ENCODE measurements around the gene TMEM164.

DNA sequence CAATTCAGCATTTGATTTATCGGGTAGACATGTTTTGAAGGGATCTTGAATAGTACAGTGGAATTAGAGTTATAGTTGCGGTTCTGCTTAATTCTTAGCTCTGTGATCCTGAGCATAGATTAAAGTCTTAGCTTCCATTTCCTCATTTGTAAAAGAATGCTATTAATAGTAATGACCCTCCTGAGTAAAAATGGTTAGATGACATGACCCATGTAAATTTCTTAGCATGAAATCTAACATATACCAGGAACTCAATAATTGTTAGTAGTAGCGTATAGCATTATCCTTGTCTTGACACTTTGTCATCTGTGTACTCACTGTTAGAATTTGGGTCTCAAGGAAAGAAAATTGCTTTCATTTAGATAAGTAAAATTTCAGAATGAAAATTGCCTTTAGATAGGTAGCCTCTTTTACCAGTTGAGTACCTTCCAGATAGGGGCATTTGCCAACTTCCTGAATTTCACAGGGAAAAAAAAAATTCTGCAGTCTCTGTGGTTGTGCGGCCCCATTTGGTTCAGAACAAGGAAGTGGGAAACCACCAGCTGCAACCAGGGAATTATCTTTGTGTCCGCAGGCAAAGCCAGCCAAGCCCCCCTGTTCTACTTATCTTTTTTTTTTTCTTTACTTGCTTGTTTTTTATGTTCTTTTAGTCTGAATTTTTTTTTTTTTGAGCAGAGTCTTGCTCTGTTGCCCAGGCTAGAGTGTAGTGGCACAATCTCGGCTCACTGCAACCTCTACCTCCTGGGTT, 86.9 kb downstream of the TMEM164 start:
- TF ChIP-seq, protein P1, sequence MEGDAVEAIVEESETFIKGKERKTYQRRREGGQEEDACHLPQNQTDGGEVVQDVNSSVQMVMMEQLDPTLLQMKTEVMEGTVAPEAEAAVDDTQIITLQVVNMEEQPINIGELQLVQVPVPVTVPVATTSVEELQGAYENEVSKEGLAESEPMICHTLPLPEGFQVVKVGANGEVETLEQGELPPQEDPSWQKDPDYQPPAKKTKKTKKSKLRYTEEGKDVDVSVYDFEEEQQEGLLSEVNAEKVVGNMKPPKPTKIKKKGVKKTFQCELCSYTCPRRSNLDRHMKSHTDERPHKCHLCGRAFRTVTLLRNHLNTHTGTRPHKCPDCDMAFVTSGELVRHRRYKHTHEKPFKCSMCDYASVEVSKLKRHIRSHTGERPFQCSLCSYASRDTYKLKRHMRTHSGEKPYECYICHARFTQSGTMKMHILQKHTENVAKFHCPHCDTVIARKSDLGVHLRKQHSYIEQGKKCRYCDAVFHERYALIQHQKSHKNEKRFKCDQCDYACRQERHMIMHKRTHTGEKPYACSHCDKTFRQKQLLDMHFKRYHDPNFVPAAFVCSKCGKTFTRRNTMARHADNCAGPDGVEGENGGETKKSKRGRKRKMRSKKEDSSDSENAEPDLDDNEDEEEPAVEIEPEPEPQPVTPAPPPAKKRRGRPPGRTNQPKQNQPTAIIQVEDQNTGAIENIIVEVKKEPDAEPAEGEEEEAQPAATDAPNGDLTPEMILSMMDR (IDR thresholded peaks at IDR 0.05; ENCODE audit: insufficient read depth, low read length), result no peak
- no peak for TF ChIP-seq GABPA (IDR thresholded peaks at IDR 0.05; ENCODE audit: low read depth)
- TF ChIP-seq POLR2AphosphoS5 (IDR thresholded peaks at IDR 0.05; ENCODE audit: low read depth), result 0 out of 2 replicates have a peak, but pooled peaks have one; percentile 42
